CD8-positive, alpha-beta memory T cell (primary cell): Measurements from ENCODE around the gene TMEM181. TPM values are rescaled to one million over a fixed set of nuclear protein-coding genes. Genes with fewer than 3 reads are reported as not detected.

Experiments
- CTCF ChIA-PET: fragments of 350-600 bp; sonication (Branson Sonifier 250); formaldehyde crosslinking; loops from one replicate; lab custom pipeline; 2021; ENCODE audit warnings: antibody characterized with exemption; lab: Charles Lee
- POLR2A ChIA-PET: fragments of 350-600 bp; sonication (Branson Sonifier 250); formaldehyde crosslinking; loops from one replicate; lab custom pipeline; 2021; ENCODE audit warnings: antibody characterized with exemption; lab: Charles Lee
- DNase-seq, 5 donors: peaks; one replicate each; pipeline versions ENCODE4 v3.0.0 to v3.0.0-alpha.2; 2020 to 2022; ENCODE audit warnings: mixed read lengths in 1 of 5
- H3K27ac ChIP-seq: one replicate; pipeline ENCODE4 v1.7.0; 2013; ENCODE audit warnings: low read depth, mild to moderate bottlenecking, low read length, moderate library complexity
- H3K27me3 ChIP-seq: 2 replicates; pipeline ENCODE4 v1.7.0; 2013; ENCODE audit warnings: low read length, mild to moderate bottlenecking; ENCODE audit not compliant: insufficient read depth, poor library complexity, severe bottlenecking
- H3K36me3 ChIP-seq: 2 replicates; pipeline ENCODE4 v1.7.0; 2013; ENCODE audit warnings: mild to moderate bottlenecking, low read length, moderate library complexity; ENCODE audit not compliant: insufficient read depth
- H3K4me1 ChIP-seq: 2 replicates; pipeline ENCODE4 v1.7.0; 2013; ENCODE audit warnings: mild to moderate bottlenecking, low read length, moderate library complexity; ENCODE audit not compliant: insufficient read depth
- H3K4me3 ChIP-seq: 2 replicates; pipeline ENCODE4 v1.7.0; 2013; ENCODE audit warnings: mild to moderate bottlenecking, low read length
- H3K9me3 ChIP-seq: 2 replicates; pipeline ENCODE4 v1.7.0; 2013; ENCODE audit warnings: mild to moderate bottlenecking, low read length
- H3K27ac Mint-ChIP-seq, 8 donors: one replicate each; pipeline ENCODE4 v1.8.0; 2020 to 2021; ENCODE audit warnings: mixed read lengths in 8 of 8, mild to moderate bottlenecking in 6 of 8, inconsistent platforms in 3 of 8, moderate library complexity in 3 of 8
- H3K27me3 Mint-ChIP-seq, 2 donors: one replicate each; pipeline ENCODE4 v1.8.0; 2020 to 2021; ENCODE audit warnings: mixed read lengths in 2 of 2, mild to moderate bottlenecking in 1 of 2, moderate library complexity in 1 of 2
- H3K36me3 Mint-ChIP-seq, 3 donors: one replicate each; pipeline ENCODE4 v1.8.0; 2020 to 2021; ENCODE audit warnings: mixed read lengths in 3 of 3, inconsistent platforms in 1 of 3, mild to moderate bottlenecking in 1 of 3
- H3K4me1 Mint-ChIP-seq, 3 donors: one replicate each; pipeline ENCODE4 v1.8.0; 2020 to 2021; ENCODE audit warnings: mixed read lengths in 3 of 3, inconsistent platforms in 1 of 3, mild to moderate bottlenecking in 1 of 3
- H3K4me3 Mint-ChIP-seq, 7 donors: one replicate each; pipeline ENCODE4 v1.8.0; 2020 to 2021; ENCODE audit warnings: mixed read lengths in 7 of 7, mild to moderate bottlenecking in 6 of 7, moderate library complexity in 4 of 7, inconsistent platforms in 2 of 7
- H3K9me3 Mint-ChIP-seq, 5 donors: one replicate each; pipeline ENCODE4 v1.8.0; 2020 to 2022; ENCODE audit warnings: mixed read lengths in 5 of 5, mild to moderate bottlenecking in 3 of 5, moderate library complexity in 2 of 5, inconsistent platforms in 1 of 5
- polyA plus RNA-seq: library from polyadenylated mRNA; unstranded; fragments of 300-500 nt; fragmentation: Illumina TruSeq; gene quantifications from one replicate; pipeline ENCODE4 v1.2.3, GENCODE V29; 2021
- total RNA-seq, 2 experiments: library from RNA; stranded (reverse); gene quantifications; one replicate each; pipeline ENCODE4 v1.2.3, GENCODE V29; 2021

Gene TMEM181
- total and polyA plus RNA-seq, 3 experiments from 2014 or later = 11.2 to 16.6 (median 16.0) TPM

DNA sequence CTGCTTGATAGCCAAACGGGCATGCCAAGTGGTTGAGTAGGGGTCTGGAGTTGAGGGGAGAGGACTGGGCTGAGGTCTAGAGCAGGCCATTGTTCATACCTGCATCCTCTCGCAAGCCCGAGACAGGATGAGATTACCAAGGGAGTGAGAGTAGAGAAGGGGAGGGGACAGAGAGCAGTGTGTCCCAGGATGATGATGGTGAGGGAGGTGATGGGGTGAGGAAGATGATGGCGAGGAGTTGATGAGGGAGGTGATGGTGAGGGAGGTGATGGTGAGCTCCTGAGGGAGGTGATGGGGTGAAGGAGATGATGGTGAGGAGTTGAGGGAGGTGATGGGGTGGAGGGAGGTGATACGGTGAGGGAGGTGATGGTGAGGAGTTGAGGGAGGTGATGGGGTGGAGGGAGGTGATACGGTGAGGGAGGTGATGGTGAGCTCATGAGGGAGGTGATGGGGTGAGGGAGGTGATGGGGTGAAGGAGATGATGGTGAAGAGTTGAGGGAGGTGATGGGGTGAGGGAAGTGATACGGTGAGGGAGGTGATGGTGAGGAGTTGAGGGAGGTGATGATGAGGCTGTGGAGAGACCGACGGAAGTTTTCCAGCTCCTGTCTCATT is 6.4 kb downstream of the TMEM181 start:
- peaks cover 77 to 90% (median 89%) of the 10 kb centered on the region in 3 donors for H3K4me1 Mint-ChIP-seq
- Histone ChIP-seq H3K27ac (no peak overlapping the region), H3K4me3 (no peak overlapping the region), H3K36me3 (no peaks in the 10 kb centered on the region), H3K9me3 (no peaks in the 10 kb centered on the region), H3K27me3 (no peaks in the 10 kb centered on the region), H3K4me1 (peaks cover 69% of the 10 kb centered on the region)
- H3K27me3 Mint-ChIP-seq = no peaks in the 10 kb centered on the region
- CTCF ChIA-PET = interaction anchor here (0.8 kb wide), 1 partner anchor 8 kb away, joined by 4 read pairs; no protein-coding TSS in a partner anchor
- peaks cover 0 to 11% (median 3%) of the 10 kb centered on the region in 3 donors for H3K36me3 Mint-ChIP-seq
- peak overlapping the region; percentile 79 to 97 (median 94) for H3K27ac Mint-ChIP-seq
- POLR2A ChIA-PET = interaction anchor here (1.1 kb wide), 1 partner anchor 78 kb away, joined by 3 read pairs; the partner anchor contains the start of gene DYNLT1
- DNase-seq = no peak
- H3K9me3 Mint-ChIP-seq = no peaks in the 10 kb centered on the region
- H3K4me3 Mint-ChIP-seq = peak overlapping the region in 6 of 7 donors; percentile 48 to 85 (median 70)

DNA sequence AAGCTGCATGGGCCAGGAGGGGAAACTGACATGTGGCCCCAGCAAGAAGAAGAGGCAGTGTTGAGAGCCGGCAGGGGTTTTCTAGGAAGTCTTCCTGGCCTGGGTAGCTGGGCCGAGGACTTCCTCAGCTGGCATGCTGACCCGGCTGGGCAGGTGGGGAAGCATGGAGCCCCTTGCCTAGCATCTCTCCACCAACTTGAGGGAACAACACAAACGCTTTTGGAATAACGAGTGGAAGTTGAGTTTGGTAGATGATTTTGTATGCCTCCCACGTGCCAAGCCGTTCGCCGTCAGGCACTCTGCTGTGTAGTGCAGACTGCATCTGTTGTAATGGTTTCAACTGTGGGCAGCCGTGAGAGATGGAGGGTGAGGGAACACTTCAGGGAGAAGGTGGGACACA is 7.3 kb downstream of the TMEM181 start:
- Mint-ChIP-seq H3K27ac (peak overlapping the region; percentile 79 to 97 (median 94)), H3K27me3 (no peaks in the 10 kb centered on the region), H3K4me3 (peak overlapping the region; percentile 57 to 88 (median 76)), H3K4me1 (peaks cover 74 to 90% (median 88%) of the 10 kb centered on the region in 3 donors), H3K9me3 (no peaks in the 10 kb centered on the region), H3K36me3 (peaks cover 0 to 19% (median 3%) of the 10 kb centered on the region in 3 donors)
- Histone ChIP-seq H3K27ac (no peak overlapping the region), H3K36me3 (peaks cover 3% of the 10 kb centered on the region), H3K27me3 (no peaks in the 10 kb centered on the region), H3K4me3 (no peak overlapping the region), H3K9me3 (no peaks in the 10 kb centered on the region), H3K4me1 (peaks cover 69% of the 10 kb centered on the region)
- CTCF ChIA-PET = no interaction called here
- POLR2A ChIA-PET = interaction anchor here (0.6 to 1.1 kb wide), 2 partner anchors 77 to 260 kb away, joined by 3 to 4 read pairs; partner anchors contain the start of gene DYNLT1
- no peak for DNase-seq

DNA sequence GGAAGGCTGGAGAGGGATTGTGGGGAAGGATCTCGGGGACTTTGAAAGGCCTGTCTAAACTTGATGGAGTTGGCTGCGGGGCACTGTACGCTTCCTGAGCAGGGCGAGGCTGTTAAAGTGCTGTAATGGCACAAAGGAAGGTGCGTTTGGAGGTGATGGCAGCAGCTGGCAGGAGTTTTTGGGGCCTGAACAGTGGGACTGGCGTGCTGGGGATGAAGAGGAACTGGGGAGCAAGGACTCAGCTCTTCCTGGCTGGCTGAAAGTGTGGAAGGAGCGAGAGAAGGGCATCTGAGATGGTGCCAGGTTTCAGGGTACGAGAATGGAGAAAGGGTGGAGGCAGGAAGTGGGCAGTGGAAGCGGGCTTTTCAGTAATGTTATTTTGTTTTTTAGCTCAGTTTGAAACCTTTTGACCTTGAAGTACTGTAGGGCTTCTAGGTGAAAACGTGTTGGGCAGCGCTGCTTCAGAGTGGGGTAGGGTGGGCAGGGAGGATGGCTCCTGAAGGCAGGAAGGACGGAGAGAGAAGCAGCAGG is 8.0 kb downstream of the TMEM181 start:
- Mint-ChIP-seq H3K9me3 (no peaks in the 10 kb centered on the region), H3K27ac (peak overlapping the region; percentile 79 to 94 (median 94)), H3K4me3 (peak overlapping the region; percentile 57 to 88 (median 85)), H3K36me3 (peaks cover 0 to 24% (median 3%) of the 10 kb centered on the region in 3 donors), H3K4me1 (peaks cover 73 to 90% (median 89%) of the 10 kb centered on the region in 3 donors), H3K27me3 (no peaks in the 10 kb centered on the region)
- Histone ChIP-seq H3K4me3 (peak overlapping the region; percentile 52), H3K36me3 (peaks cover 8% of the 10 kb centered on the region), H3K4me1 (peaks cover 70% of the 10 kb centered on the region), H3K9me3 (no peaks in the 10 kb centered on the region), H3K27ac (peak overlapping the region; percentile 9), H3K27me3 (no peaks in the 10 kb centered on the region)
- ChIA-PET CTCF (interaction anchor here (0.9 kb wide), 2 partner anchors 42 to 123 kb away, joined by 3 read pairs; no protein-coding TSS in a partner anchor), POLR2A (interaction anchor here (0.6 to 0.7 kb wide), 2 partner anchors 259 to 354 kb away, joined by 4 read pairs; no protein-coding TSS in a partner anchor)
- DNase-seq = peak in 1 of 5 donors; percentile 15

DNA sequence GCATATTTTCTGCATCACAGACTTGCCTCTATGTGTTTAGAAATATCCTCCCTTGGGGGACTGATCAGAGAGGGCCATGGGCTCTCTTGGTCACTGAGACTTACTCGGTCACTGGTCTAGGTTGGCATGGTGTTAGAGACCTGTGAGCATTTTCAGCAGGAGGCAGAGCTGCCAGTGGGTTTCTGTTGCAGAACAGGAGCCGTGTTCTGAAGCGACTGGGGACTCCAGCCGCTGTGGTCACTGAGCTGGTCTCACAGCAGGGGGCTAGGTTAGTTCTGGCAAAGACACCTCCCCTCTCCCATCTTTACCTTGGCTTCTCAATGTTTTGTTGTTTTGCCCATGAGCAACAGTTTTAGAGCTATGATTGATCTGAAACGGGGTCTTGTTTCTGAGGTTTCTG is 8.7 kb downstream of the TMEM181 start:
- Histone ChIP-seq H3K27me3 (no peaks in the 10 kb centered on the region), H3K36me3 (peaks cover 8% of the 10 kb centered on the region), H3K27ac (no peak overlapping the region), H3K4me1 (peaks cover 72% of the 10 kb centered on the region), H3K4me3 (no peak overlapping the region), H3K9me3 (no peaks in the 10 kb centered on the region)
- no peak for DNase-seq
- Mint-ChIP-seq H3K9me3 (no peaks in the 10 kb centered on the region), H3K4me3 (peak overlapping the region; percentile 57 to 88 (median 85)), H3K27ac (peak overlapping the region; percentile 79 to 94 (median 94)), H3K27me3 (no peaks in the 10 kb centered on the region), H3K36me3 (peaks cover 0 to 29% (median 5%) of the 10 kb centered on the region in 3 donors), H3K4me1 (peaks cover 75 to 93% (median 93%) of the 10 kb centered on the region in 3 donors)
- POLR2A ChIA-PET = no interaction called here
- CTCF ChIA-PET = interaction anchor here (0.9 kb wide), 2 partner anchors 42 to 123 kb away, joined by 3 read pairs; no protein-coding TSS in a partner anchor

DNA sequence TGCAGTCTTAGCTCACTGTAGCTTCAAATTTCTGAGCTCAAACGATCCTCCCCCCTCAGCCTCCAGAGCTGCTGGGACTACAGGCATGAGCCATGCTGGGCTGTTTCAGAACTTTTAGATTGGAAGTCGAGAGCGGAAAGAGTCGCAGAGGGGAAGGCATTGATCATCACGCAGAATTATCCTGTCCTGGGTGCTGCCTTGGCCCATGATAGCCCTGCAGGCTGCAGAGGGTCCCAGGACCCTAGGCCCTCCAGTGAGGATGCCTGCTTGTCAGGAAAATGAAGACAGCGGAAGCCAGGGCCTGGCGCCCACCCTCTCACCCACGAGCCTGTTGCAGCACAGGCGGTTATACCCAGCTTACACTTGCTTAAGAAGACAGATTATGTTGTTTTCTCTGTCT is 9.1 kb downstream of the TMEM181 start:
- Mint-ChIP-seq H3K9me3 (no peaks in the 10 kb centered on the region), H3K4me1 (peaks cover 76 to 93% (median 93%) of the 10 kb centered on the region in 3 donors), H3K4me3 (peak overlapping the region in 4 of 7 donors; percentile 41 to 85 (median 58)), H3K27me3 (no peaks in the 10 kb centered on the region), H3K36me3 (peaks cover 0 to 33% (median 5%) of the 10 kb centered on the region in 3 donors), H3K27ac (peak overlapping the region; percentile 40 to 94 (median 93))
- H3K4me1 ChIP-seq = peaks cover 70% of the 10 kb centered on the region
- POLR2A ChIA-PET = no interaction called here
- no peak overlapping the region for H3K4me3 ChIP-seq
- H3K9me3 ChIP-seq = no peaks in the 10 kb centered on the region
- peaks cover 8% of the 10 kb centered on the region for H3K36me3 ChIP-seq
- CTCF ChIA-PET = no interaction called here
- H3K27ac ChIP-seq = no peak overlapping the region
- DNase-seq = no peak
- H3K27me3 ChIP-seq = no peaks in the 10 kb centered on the region

DNA sequence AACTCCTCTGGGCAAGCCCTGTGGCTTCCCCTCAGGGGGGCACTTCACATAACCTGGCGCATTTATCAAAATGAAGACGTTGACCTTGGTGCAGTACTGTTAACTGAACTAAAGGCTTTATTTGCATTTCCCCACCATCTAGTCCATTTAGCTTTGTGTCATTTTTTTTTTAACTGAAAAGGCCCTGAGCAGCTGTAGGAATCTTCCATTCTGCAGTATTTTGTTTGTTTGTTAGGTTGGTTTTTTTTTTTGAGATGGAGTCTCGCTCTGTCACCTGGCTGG is 10.7 kb downstream of the TMEM181 start:
- POLR2A ChIA-PET = no interaction called here
- CTCF ChIA-PET = interaction anchor here (0.8 to 1.5 kb wide), 2 partner anchors 35 to 350 kb away, joined by 3 read pairs; no protein-coding TSS in a partner anchor
- H3K27ac Mint-ChIP-seq = peak overlapping the region in 6 of 8 donors; percentile 43 to 68 (median 58)

GRCh38 chr6:158571826-158572652 is 12.1 kb downstream of the TMEM181 start:
- no peaks in the 10 kb centered on the region for H3K27me3 Mint-ChIP-seq
- Histone ChIP-seq H3K4me1 (peaks cover 52% of the 10 kb centered on the region), H3K9me3 (no peaks in the 10 kb centered on the region), H3K27ac (no peak overlapping the region), H3K4me3 (no peak overlapping the region), H3K27me3 (no peaks in the 10 kb centered on the region), H3K36me3 (peaks cover 8% of the 10 kb centered on the region)
- ChIA-PET CTCF (interaction anchor here (1.3 to 1.5 kb wide), 3 partner anchors 33 to 358 kb away, joined by 3 read pairs; no protein-coding TSS in a partner anchor), POLR2A (no interaction called here)
- H3K4me3 Mint-ChIP-seq = peak overlapping the region in 6 of 7 donors; percentile 16 to 65 (median 40)
- H3K27ac Mint-ChIP-seq = peak overlapping the region in 7 of 8 donors; percentile 43 to 87 (median 84)
- H3K4me1 Mint-ChIP-seq = peaks cover 65 to 89% (median 83%) of the 10 kb centered on the region in 3 donors
- DNase-seq = no peak
- no peaks in the 10 kb centered on the region for H3K9me3 Mint-ChIP-seq
- H3K36me3 Mint-ChIP-seq = peaks cover 5 to 52% (median 7%) of the 10 kb centered on the region in 3 donors

More for the DNA sequence above, 10.7 kb downstream of the TMEM181 start:
- DNase-seq = no peak
- Histone ChIP-seq H3K4me1 (peaks cover 65% of the 10 kb centered on the region), H3K27me3 (no peaks in the 10 kb centered on the region), H3K27ac (no peak overlapping the region), H3K4me3 (no peak overlapping the region), H3K9me3 (no peaks in the 10 kb centered on the region), H3K36me3 (peaks cover 8% of the 10 kb centered on the region)
- Mint-ChIP-seq H3K27me3 (no peaks in the 10 kb centered on the region), H3K9me3 (no peaks in the 10 kb centered on the region), H3K4me1 (peaks cover 72 to 93% (median 89%) of the 10 kb centered on the region in 3 donors), H3K4me3 (no peak overlapping the region), H3K36me3 (peaks cover 0 to 44% (median 5%) of the 10 kb centered on the region in 3 donors)
